ENCODE results near the gene GGA1. TPM values are rescaled to one million over a fixed set of nuclear protein-coding genes. Genes with fewer than 3 reads are reported as not detected.

GGA1 gene
- total and polyA plus RNA-seq, 2 donors (not counting 1 experiment from before 2014, with no cell fraction given): 18.0 to 27.9 TPM

- H3K4me2 ChIP-seq (ENCODE audit: extremely low read depth, insufficient read depth, low read length): no peak overlapping the region
- no peaks in the 10 kb centered on the region for H3K27me3 ChIP-seq (ENCODE audit: control insufficient read depth, insufficient read depth, low read length)
- no peaks in the 10 kb centered on the region for H3K79me2 ChIP-seq (ENCODE audit: control insufficient read depth, insufficient read depth, low read length)
- no peaks in the 10 kb centered on the region for H4K20me1 ChIP-seq (ENCODE audit: control insufficient read depth, extremely low read depth, insufficient read depth, low read length)
- no peak overlapping the region for H2AFZ ChIP-seq (ENCODE audit: low read length)
- no peak overlapping the region for H3K9ac ChIP-seq (ENCODE audit: insufficient read depth, low read length)
- H3K36me3 ChIP-seq (ENCODE audit: control insufficient read depth, insufficient read depth, low read length): peaks cover 3% of the 10 kb centered on the region
- no peaks in the 10 kb centered on the region for H3K9me3 ChIP-seq (ENCODE audit: control insufficient read depth, insufficient read depth, low read depth, low read length)
- peaks cover 42% of the 10 kb centered on the region for H3K4me1 ChIP-seq (ENCODE audit: control insufficient read depth, extremely low read depth, insufficient read depth, low read length)
- no peak overlapping the region for H3K27ac ChIP-seq (ENCODE audit: insufficient read depth, low read length)
- no peak overlapping the region for H3K4me3 ChIP-seq (replicated peaks in 1 of 4; ENCODE audit: control extremely low read depth in 1 of 4, insufficient read depth in 1 of 4, low read depth in 3 of 4, low read length in 4 of 4)
- no peak for TF ChIP-seq EZH2 (IDR thresholded peaks at IDR 0.05; ENCODE audit: low read length, missing control alignments)
- TF ChIP-seq CTCF (conservative IDR thresholded peaks at IDR 0.05 in 1 of 2, IDR thresholded peaks at IDR 0.05 in 1 of 2; ENCODE audit: low read depth in 1 of 2, low read length in 2 of 2): no peak
- no peak for DNase-seq (ENCODE audit: low read depth in 2 of 2)
Observed at GRCh38 chr22:37636949-37637273, 28.3 kb downstream of the GGA1 start.

- H3K9ac ChIP-seq (ENCODE audit: insufficient read depth, low read length): no peak overlapping the region
Observed at GRCh38 chr22:37638391-37639069, 29.9 kb downstream of the GGA1 start.

More at GRCh38 chr22:37638391-37639069, 29.9 kb downstream of the GGA1 start:
- DNase-seq (ENCODE audit: low read depth in 2 of 2): no peak
- Histone ChIP-seq H4K20me1 (ENCODE audit: control insufficient read depth, extremely low read depth, insufficient read depth, low read length) (no peaks in the 10 kb centered on the region), H3K36me3 (ENCODE audit: control insufficient read depth, insufficient read depth, low read length) (peaks cover 3% of the 10 kb centered on the region), H3K27ac (ENCODE audit: insufficient read depth, low read length) (no peak overlapping the region), H2AFZ (ENCODE audit: low read length) (no peak overlapping the region), H3K4me3 (replicated peaks in 1 of 4; ENCODE audit: control extremely low read depth in 1 of 4, insufficient read depth in 1 of 4, low read depth in 3 of 4, low read length in 4 of 4) (peak overlapping the region in 2 of 4 experiments; percentile 42 to 64), H3K79me2 (ENCODE audit: control insufficient read depth, insufficient read depth, low read length) (no peaks in the 10 kb centered on the region), H3K4me2 (ENCODE audit: extremely low read depth, insufficient read depth, low read length) (peak overlapping the region; percentile 13), H3K27me3 (ENCODE audit: control insufficient read depth, insufficient read depth, low read length) (no peaks in the 10 kb centered on the region), H3K4me1 (ENCODE audit: control insufficient read depth, extremely low read depth, insufficient read depth, low read length) (peaks cover 36% of the 10 kb centered on the region), H3K9me3 (ENCODE audit: control insufficient read depth, insufficient read depth, low read depth, low read length) (no peaks in the 10 kb centered on the region)
- TF ChIP-seq CTCF (conservative IDR thresholded peaks at IDR 0.05 in 1 of 2, IDR thresholded peaks at IDR 0.05 in 1 of 2; ENCODE audit: low read depth in 1 of 2, low read length in 2 of 2): no peak
- TF ChIP-seq EZH2 (IDR thresholded peaks at IDR 0.05; ENCODE audit: low read length, missing control alignments): no peak
